ENCODE data around the gene NUDT22. TPM values are rescaled to one million over a fixed set of nuclear protein-coding genes. Genes with fewer than 3 reads are reported as not detected.

Gene NUDT22
- total and polyA plus RNA-seq, 2 of the 8 experiments (the other 6 are each of a cell fraction or from before 2014, with no cell fraction given) = 43.4 to 69.0 TPM

- TF ChIP-seq, protein P1, sequence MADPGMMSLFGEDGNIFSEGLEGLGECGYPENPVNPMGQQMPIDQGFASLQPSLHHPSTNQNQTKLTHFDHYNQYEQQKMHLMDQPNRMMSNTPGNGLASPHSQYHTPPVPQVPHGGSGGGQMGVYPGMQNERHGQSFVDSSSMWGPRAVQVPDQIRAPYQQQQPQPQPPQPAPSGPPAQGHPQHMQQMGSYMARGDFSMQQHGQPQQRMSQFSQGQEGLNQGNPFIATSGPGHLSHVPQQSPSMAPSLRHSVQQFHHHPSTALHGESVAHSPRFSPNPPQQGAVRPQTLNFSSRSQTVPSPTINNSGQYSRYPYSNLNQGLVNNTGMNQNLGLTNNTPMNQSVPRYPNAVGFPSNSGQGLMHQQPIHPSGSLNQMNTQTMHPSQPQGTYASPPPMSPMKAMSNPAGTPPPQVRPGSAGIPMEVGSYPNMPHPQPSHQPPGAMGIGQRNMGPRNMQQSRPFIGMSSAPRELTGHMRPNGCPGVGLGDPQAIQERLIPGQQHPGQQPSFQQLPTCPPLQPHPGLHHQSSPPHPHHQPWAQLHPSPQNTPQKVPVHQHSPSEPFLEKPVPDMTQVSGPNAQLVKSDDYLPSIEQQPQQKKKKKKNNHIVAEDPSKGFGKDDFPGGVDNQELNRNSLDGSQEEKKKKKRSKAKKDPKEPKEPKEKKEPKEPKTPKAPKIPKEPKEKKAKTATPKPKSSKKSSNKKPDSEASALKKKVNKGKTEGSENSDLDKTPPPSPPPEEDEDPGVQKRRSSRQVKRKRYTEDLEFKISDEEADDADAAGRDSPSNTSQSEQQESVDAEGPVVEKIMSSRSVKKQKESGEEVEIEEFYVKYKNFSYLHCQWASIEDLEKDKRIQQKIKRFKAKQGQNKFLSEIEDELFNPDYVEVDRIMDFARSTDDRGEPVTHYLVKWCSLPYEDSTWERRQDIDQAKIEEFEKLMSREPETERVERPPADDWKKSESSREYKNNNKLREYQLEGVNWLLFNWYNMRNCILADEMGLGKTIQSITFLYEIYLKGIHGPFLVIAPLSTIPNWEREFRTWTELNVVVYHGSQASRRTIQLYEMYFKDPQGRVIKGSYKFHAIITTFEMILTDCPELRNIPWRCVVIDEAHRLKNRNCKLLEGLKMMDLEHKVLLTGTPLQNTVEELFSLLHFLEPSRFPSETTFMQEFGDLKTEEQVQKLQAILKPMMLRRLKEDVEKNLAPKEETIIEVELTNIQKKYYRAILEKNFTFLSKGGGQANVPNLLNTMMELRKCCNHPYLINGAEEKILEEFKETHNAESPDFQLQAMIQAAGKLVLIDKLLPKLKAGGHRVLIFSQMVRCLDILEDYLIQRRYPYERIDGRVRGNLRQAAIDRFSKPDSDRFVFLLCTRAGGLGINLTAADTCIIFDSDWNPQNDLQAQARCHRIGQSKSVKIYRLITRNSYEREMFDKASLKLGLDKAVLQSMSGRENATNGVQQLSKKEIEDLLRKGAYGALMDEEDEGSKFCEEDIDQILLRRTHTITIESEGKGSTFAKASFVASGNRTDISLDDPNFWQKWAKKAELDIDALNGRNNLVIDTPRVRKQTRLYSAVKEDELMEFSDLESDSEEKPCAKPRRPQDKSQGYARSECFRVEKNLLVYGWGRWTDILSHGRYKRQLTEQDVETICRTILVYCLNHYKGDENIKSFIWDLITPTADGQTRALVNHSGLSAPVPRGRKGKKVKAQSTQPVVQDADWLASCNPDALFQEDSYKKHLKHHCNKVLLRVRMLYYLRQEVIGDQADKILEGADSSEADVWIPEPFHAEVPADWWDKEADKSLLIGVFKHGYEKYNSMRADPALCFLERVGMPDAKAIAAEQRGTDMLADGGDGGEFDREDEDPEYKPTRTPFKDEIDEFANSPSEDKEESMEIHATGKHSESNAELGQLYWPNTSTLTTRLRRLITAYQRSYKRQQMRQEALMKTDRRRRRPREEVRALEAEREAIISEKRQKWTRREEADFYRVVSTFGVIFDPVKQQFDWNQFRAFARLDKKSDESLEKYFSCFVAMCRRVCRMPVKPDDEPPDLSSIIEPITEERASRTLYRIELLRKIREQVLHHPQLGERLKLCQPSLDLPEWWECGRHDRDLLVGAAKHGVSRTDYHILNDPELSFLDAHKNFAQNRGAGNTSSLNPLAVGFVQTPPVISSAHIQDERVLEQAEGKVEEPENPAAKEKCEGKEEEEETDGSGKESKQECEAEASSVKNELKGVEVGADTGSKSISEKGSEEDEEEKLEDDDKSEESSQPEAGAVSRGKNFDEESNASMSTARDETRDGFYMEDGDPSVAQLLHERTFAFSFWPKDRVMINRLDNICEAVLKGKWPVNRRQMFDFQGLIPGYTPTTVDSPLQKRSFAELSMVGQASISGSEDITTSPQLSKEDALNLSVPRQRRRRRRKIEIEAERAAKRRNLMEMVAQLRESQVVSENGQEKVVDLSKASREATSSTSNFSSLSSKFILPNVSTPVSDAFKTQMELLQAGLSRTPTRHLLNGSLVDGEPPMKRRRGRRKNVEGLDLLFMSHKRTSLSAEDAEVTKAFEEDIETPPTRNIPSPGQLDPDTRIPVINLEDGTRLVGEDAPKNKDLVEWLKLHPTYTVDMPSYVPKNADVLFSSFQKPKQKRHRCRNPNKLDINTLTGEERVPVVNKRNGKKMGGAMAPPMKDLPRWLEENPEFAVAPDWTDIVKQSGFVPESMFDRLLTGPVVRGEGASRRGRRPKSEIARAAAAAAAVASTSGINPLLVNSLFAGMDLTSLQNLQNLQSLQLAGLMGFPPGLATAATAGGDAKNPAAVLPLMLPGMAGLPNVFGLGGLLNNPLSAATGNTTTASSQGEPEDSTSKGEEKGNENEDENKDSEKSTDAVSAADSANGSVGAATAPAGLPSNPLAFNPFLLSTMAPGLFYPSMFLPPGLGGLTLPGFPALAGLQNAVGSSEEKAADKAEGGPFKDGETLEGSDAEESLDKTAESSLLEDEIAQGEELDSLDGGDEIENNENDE (IDR thresholded peaks at IDR 0.05; ENCODE audit: insufficient replicate concordance, low read length) = no peak
- no peak for TF ChIP-seq CBX8 (IDR thresholded peaks at IDR 0.05; ENCODE audit: borderline replicate concordance, low read depth, low read length)
- no peak for TF ChIP-seq SUZ12 (IDR thresholded peaks at IDR 0.05; ENCODE audit: low read length)
- TF ChIP-seq RXRA (IDR thresholded peaks at IDR 0.05; ENCODE audit: insufficient read depth, low read depth, low read length) = no peak
- no peak for TF ChIP-seq RBBP5 (IDR thresholded peaks at IDR 0.05; ENCODE audit: borderline replicate concordance, low read depth, low read length)
- no peak for TF ChIP-seq ZNF274 (IDR thresholded peaks at IDR 0.05; ENCODE audit: borderline replicate concordance, extremely low read depth, low read length)
- no peak for TF ChIP-seq SAP30 (IDR thresholded peaks at IDR 0.05; ENCODE audit: insufficient read depth, insufficient replicate concordance, low read length)
- no peak for TF ChIP-seq KDM5A (IDR thresholded peaks at IDR 0.05; ENCODE audit: low read length)
- no peak for TF ChIP-seq EZH2 (IDR thresholded peaks at IDR 0.05; ENCODE audit: low read depth, low read length, severe bottlenecking)
- no peak for TF ChIP-seq BACH1 (IDR thresholded peaks at IDR 0.05; ENCODE audit: low read length)
- TF ChIP-seq SIX5 (IDR thresholded peaks at IDR 0.05; ENCODE audit: low read depth, low read length) = no peak
Measured at GRCh38 chr11:64260147-64260708, 34.2 kb downstream of the NUDT22 start (continued).

Data from H1 (cell line).